Mesenchymal stem cell (in vitro differentiated cells and primary cell): ENCODE measurements around the gene TRPM4.
A peak's percentile ranks its signal among the peaks of the same experiment; 100 is the strongest.

Source experiments
- DNase-seq: peaks from one replicate; pipeline ENCODE4 v3.0.0-alpha.2; 2013
- H2AFZ ChIP-seq: one replicate; pipeline ENCODE4 v1.6.1; 2013; ENCODE audit warnings: low read depth, mild to moderate bottlenecking, control low read depth, inconsistent platforms, low read length, moderate library complexity
- H2AK5ac ChIP-seq: 2 replicates; pipeline ENCODE4 v1.6.1; 2013; ENCODE audit warnings: low read length, moderate library complexity, mild to moderate bottlenecking, inconsistent platforms; ENCODE audit not compliant: severe bottlenecking
- H2BK120ac ChIP-seq: one replicate; pipeline ENCODE4 v1.6.1; 2013; ENCODE audit warnings: low read depth, mild to moderate bottlenecking, inconsistent platforms, low read length, moderate library complexity
- H2BK12ac ChIP-seq, 2 experiments: one replicate each; pipeline ENCODE4 v1.6.1; 2013; ENCODE audit warnings: inconsistent platforms in 2 of 2, low read length in 2 of 2, mild to moderate bottlenecking in 2 of 2, moderate library complexity in 2 of 2, control low read depth in 1 of 2
- H2BK15ac ChIP-seq: one replicate; pipeline ENCODE4 v1.6.1; 2013; ENCODE audit warnings: mild to moderate bottlenecking, low read depth, inconsistent platforms; ENCODE audit not compliant: poor library complexity, severe bottlenecking
- H2BK5ac ChIP-seq: 2 replicates; pipeline ENCODE4 v1.6.1; 2013; ENCODE audit warnings: low read depth, mild to moderate bottlenecking, low read length, control low read depth, inconsistent platforms; ENCODE audit not compliant: poor library complexity, severe bottlenecking
- H3K14ac ChIP-seq, 2 experiments: one replicate each; pipeline ENCODE4 v1.6.1; 2013; ENCODE audit warnings: inconsistent platforms in 2 of 2, low read length in 2 of 2, control low read depth in 1 of 2, mild to moderate bottlenecking in 1 of 2, moderate library complexity in 1 of 2
- H3K18ac ChIP-seq, 2 experiments: one replicate each; pipeline ENCODE4 v1.6.1; 2013; ENCODE audit warnings: inconsistent platforms in 2 of 2, low read length in 2 of 2, control low read depth in 1 of 2, low read depth in 1 of 2, mild to moderate bottlenecking in 1 of 2
- H3K23ac ChIP-seq, 2 experiments: one replicate each; pipeline ENCODE4 v1.6.1; 2013; ENCODE audit warnings: inconsistent platforms in 2 of 2, low read length in 2 of 2, mild to moderate bottlenecking in 2 of 2, moderate library complexity in 2 of 2, control low read depth in 1 of 2
- H3K27ac ChIP-seq: 2 replicates; pipeline ENCODE4 v1.5.1; 2013; ENCODE audit warnings: mild to moderate bottlenecking, moderate library complexity, low read length, control low read depth, inconsistent platforms; ENCODE audit not compliant: poor library complexity, severe bottlenecking
- H3K27me3 ChIP-seq, 2 experiments: 2 replicates each; pipeline versions ENCODE4 v1.6.1 to v1.7.0; 2013; ENCODE audit warnings: low read length in 2 of 2, mild to moderate bottlenecking in 2 of 2, moderate library complexity in 2 of 2, control low read depth in 1 of 2, inconsistent platforms in 1 of 2; ENCODE audit not compliant: control insufficient read depth in 1 of 2, insufficient read depth in 1 of 2
- H3K36me3 ChIP-seq, 2 experiments: 2 replicates each; pipeline versions ENCODE4 v1.6.1 to v1.7.0; 2013; ENCODE audit warnings: low read length in 2 of 2, control low read depth in 1 of 2, inconsistent platforms in 1 of 2, low read depth in 1 of 2, mild to moderate bottlenecking in 1 of 2; ENCODE audit not compliant: insufficient read depth in 2 of 2, control insufficient read depth in 1 of 2
- H3K4ac ChIP-seq, 2 experiments: one replicate each; pipeline ENCODE4 v1.6.1; 2013; ENCODE audit warnings: inconsistent platforms in 2 of 2, low read length in 2 of 2, mild to moderate bottlenecking in 2 of 2, moderate library complexity in 2 of 2, control low read depth in 1 of 2, low read depth in 1 of 2
- H3K4me1 ChIP-seq: 2 replicates; pipeline ENCODE4 v1.6.1; 2013; ENCODE audit warnings: low read depth, low read length, control low read depth; ENCODE audit not compliant: control insufficient read depth, insufficient read depth
- H3K4me2 ChIP-seq: 2 replicates; pipeline ENCODE4 v1.6.1; 2013; ENCODE audit warnings: low read length, mild to moderate bottlenecking, inconsistent platforms; ENCODE audit not compliant: poor library complexity, severe bottlenecking
- H3K4me3 ChIP-seq, 2 experiments: 2 replicates each; pipeline versions ENCODE4 v1.5.1 to v1.7.0; 2013; ENCODE audit warnings: low read length in 2 of 2, mild to moderate bottlenecking in 2 of 2, control low read depth in 1 of 2, low read depth in 1 of 2; ENCODE audit not compliant: insufficient read depth in 1 of 2
- H3K79me1 ChIP-seq: replicated peaks from 2 replicates; pipeline ENCODE4 v1.6.1; 2013; ENCODE audit warnings: mild to moderate bottlenecking, control low read depth, low read length, inconsistent platforms; ENCODE audit not compliant: poor library complexity, severe bottlenecking
- H3K9ac ChIP-seq: 2 replicates; pipeline ENCODE4 v1.7.0; 2013; ENCODE audit warnings: mild to moderate bottlenecking, low read length, moderate library complexity
- H3K9me3 ChIP-seq: 2 replicates; pipeline ENCODE4 v1.7.0; 2013; ENCODE audit warnings: mild to moderate bottlenecking, low read length; ENCODE audit not compliant: control insufficient read depth
- H4K8ac ChIP-seq: one replicate; pipeline ENCODE4 v1.6.1; 2013; ENCODE audit warnings: inconsistent platforms, mild to moderate bottlenecking, low read length, moderate library complexity
- H4K91ac ChIP-seq: one replicate; pipeline ENCODE4 v1.6.1; 2013; ENCODE audit warnings: mild to moderate bottlenecking, low read length, inconsistent platforms
- WGBS: methylation state at CpG from one replicate; pipeline ENCODE4 v1.1.7; 2013; ENCODE audit warnings: mixed read lengths; 5-methylcytosine and 5-hydroxymethylcytosine counted together

Gene TRPM4

DNA sequence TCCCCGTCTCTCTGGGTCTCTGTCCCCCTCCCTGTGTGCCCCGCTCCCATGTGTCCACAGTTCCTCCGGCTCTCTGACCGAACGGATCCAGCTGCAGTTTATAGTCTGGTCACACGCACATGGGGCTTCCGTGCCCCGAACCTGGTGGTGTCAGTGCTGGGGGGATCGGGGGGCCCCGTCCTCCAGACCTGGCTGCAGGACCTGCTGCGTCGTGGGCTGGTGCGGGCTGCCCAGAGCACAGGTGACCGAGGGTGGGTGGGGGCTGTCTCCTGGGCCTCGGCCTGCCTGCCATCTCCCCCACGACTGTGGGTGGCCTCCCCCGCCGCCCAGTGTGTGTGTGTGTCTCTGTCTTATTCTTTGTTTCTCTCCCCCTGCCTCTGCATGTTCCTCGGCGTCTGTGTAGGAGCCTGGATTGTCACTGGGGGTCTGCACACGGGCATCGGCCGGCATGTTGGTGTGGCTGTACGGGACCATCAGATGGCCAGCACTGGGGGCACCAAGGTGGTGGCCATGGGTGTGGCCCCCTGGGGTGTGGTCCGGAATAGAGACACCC, 10.3 kb downstream of the TRPM4 start:
- H2AFZ ChIP-seq, result no peak overlapping the region
- no peak overlapping the region for H3K18ac ChIP-seq
- no peak overlapping the region for H2BK120ac ChIP-seq
- H3K23ac ChIP-seq, result no peak overlapping the region
- no peak for DNase-seq
- H3K36me3 ChIP-seq, result peaks cover 36 to 38% of the 10 kb centered on the region in 2 experiments
- no peak overlapping the region for H3K9ac ChIP-seq
- 96% methylated on average over 22 of the region's 25 CpGs for whole genome bisulfite sequencing
- H3K4me2 ChIP-seq, result no peak overlapping the region
- H2AK5ac ChIP-seq, result no peak overlapping the region
- H2BK12ac ChIP-seq, result no peak overlapping the region
- no peaks in the 10 kb centered on the region for H3K27me3 ChIP-seq
- no peak overlapping the region for H2BK5ac ChIP-seq
- no peak overlapping the region for H4K8ac ChIP-seq
- H4K91ac ChIP-seq, result no peak overlapping the region
- peaks cover 20% of the 10 kb centered on the region for H3K4me1 ChIP-seq
- peak overlapping the region in 1 of 2 experiments; percentile 38 for H3K14ac ChIP-seq
- H3K79me1 ChIP-seq, result peaks cover 8% of the 10 kb centered on the region
- H3K27ac ChIP-seq, result no peak overlapping the region
- H3K9me3 ChIP-seq, result no peaks in the 10 kb centered on the region
- H3K4me3 ChIP-seq, result no peak overlapping the region
- no peak overlapping the region for H3K4ac ChIP-seq
- H2BK15ac ChIP-seq, result no peak overlapping the region

DNA sequence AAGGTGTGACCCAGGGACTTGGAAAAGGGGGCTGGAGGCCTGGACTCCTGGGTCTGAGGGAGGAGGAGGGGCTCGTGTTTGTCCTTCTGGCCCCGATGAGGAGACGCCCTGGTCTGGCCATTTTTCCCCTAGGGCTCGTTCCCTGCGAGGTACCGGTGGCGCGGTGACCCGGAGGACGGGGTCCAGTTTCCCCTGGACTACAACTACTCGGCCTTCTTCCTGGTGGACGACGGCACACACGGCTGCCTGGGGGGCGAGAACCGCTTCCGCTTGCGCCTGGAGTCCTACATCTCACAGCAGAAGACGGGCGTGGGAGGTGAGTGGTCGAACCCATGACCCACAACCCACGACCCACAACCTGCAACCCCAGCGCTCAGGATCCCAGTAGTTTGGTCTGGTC, 10.8 kb downstream of the TRPM4 start:
- Histone ChIP-seq H3K27ac (no peak overlapping the region), H2BK12ac (no peak overlapping the region), H3K23ac (no peak overlapping the region), H4K91ac (no peak overlapping the region), H3K4me3 (no peak overlapping the region), H3K4me1 (peaks cover 20% of the 10 kb centered on the region), H3K9me3 (no peaks in the 10 kb centered on the region), H3K27me3 (no peaks in the 10 kb centered on the region), H3K4me2 (no peak overlapping the region), H3K18ac (no peak overlapping the region), H4K8ac (no peak overlapping the region), H2AK5ac (no peak overlapping the region), H3K36me3 (peaks cover 39 to 43% of the 10 kb centered on the region in 2 experiments), H2BK120ac (no peak overlapping the region), H3K79me1 (peaks cover 8% of the 10 kb centered on the region), H3K14ac (no peak overlapping the region), H3K4ac (no peak overlapping the region), H2BK15ac (no peak overlapping the region), H2AFZ (no peak overlapping the region), H2BK5ac (no peak overlapping the region), H3K9ac (no peak overlapping the region)
- no peak for DNase-seq
- WGBS, result 99% methylated on average over 19 of the region's 23 CpGs

DNA sequence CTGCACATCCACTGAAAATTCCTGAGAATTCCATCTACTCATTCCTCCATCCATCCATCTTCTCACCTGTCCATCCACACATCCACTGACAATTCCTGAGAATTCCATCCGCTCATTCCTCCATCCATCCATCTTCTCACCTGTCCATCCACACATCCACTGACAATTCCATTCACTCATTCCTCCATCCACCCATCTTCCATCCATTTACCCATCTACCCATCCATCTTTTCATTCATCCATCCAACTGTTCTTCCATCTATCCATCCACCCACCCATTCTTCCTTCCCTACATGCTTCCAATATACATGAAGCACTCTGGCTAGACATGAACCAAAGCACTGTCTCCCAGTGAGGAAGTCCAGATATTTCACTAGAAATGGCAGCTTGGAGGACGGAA, 15.6 kb downstream of the TRPM4 start:
- Histone ChIP-seq H3K4me1 (peaks cover 13% of the 10 kb centered on the region), H3K79me1 (no peaks in the 10 kb centered on the region), H3K4ac (no peak overlapping the region), H4K91ac (no peak overlapping the region), H3K9ac (no peak overlapping the region), H2BK120ac (no peak overlapping the region), H3K9me3 (no peaks in the 10 kb centered on the region), H2AK5ac (no peak overlapping the region), H3K36me3 (peaks cover 38 to 43% of the 10 kb centered on the region in 2 experiments), H3K27me3 (no peaks in the 10 kb centered on the region), H3K23ac (no peak overlapping the region), H3K18ac (no peak overlapping the region), H2BK15ac (no peak overlapping the region), H2BK12ac (no peak overlapping the region), H2BK5ac (no peak overlapping the region), H3K4me3 (no peak overlapping the region), H3K4me2 (no peak overlapping the region), H2AFZ (no peak overlapping the region), H3K27ac (no peak overlapping the region), H4K8ac (no peak overlapping the region), H3K14ac (no peak overlapping the region)
- 99% methylated on average over 2 of the region's 2 CpGs for WGBS
- no peak for DNase-seq

DNA sequence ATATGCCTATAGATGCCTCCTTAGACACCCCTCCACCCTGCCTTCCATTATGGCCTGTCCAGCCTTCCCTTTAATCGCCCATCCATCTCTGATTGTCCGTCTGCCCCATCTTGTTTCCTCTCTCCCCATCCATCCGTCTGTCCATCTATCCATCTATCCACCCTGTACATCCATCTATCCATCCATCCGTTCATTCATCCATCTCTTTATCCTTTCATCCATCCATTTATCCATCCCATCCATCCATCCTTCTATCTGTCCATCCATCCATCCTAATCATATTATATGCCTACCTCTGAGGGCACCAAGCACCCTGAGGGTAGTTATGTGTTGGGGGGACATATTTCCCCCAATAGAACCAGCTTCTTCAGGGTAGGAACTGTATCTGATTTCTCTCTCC, 23.1 kb downstream of the TRPM4 start:
- H2BK12ac ChIP-seq, result no peak overlapping the region
- H2BK15ac ChIP-seq, result no peak overlapping the region
- no peak overlapping the region for H4K8ac ChIP-seq
- H3K9ac ChIP-seq, result no peak overlapping the region
- H3K4ac ChIP-seq, result no peak overlapping the region
- H3K4me2 ChIP-seq, result no peak overlapping the region
- no peak overlapping the region for H3K4me3 ChIP-seq
- 88% methylated on average over 4 of the region's 4 CpGs for WGBS
- no peak overlapping the region for H4K91ac ChIP-seq
- no peak overlapping the region for H2BK5ac ChIP-seq
- H3K79me1 ChIP-seq, result no peaks in the 10 kb centered on the region
- no peak overlapping the region for H2AFZ ChIP-seq
- H3K14ac ChIP-seq, result no peak overlapping the region
- H3K18ac ChIP-seq, result no peak overlapping the region
- peaks cover 29 to 44% of the 10 kb centered on the region in 2 experiments for H3K36me3 ChIP-seq
- H3K4me1 ChIP-seq, result peaks cover 4% of the 10 kb centered on the region
- H2AK5ac ChIP-seq, result no peak overlapping the region
- no peak overlapping the region for H2BK120ac ChIP-seq
- no peaks in the 10 kb centered on the region for H3K27me3 ChIP-seq
- DNase-seq, result no peak
- no peak overlapping the region for H3K23ac ChIP-seq
- no peak overlapping the region for H3K27ac ChIP-seq
- H3K9me3 ChIP-seq, result no peaks in the 10 kb centered on the region
